GM23338 (cell line): ENCODE data around the gene EMD. TPM values are rescaled to one million over a fixed set of nuclear protein-coding genes. Genes with fewer than 3 reads are reported as not detected.
A peak's percentile ranks its signal among the peaks of the same experiment; 100 is the strongest.

Source experiments
- ATAC-seq: fragments of 200-7000 bp; cut with Tn5 transposase; 3 replicates; pipeline ENCODE4 v1.9.1; 2020
- DNase-seq: peaks from one replicate; pipeline ENCODE4 v3.0.0-alpha.2; 2015; ENCODE audit warnings: low spot score
- H2AFZ ChIP-seq: fragments of 200-600 bp; sonication (generic); 2 replicates; pipeline ENCODE4 v1.8.0; 2016; ENCODE audit warnings: antibody characterized with exemption, mild to moderate bottlenecking, moderate library complexity
- H3F3A ChIP-seq: fragments of 200-600 bp; sonication (generic); replicated peaks from 2 replicates; pipeline ENCODE4 v1.8.0; 2017; ENCODE audit warnings: antibody characterized with exemption, mixed run types, low read depth
- H3K27ac ChIP-seq: fragments of 200-600 bp; sonication (generic); 2 replicates; pipeline ENCODE4 v1.6.1; 2016; ENCODE audit warnings: low read depth
- H3K27me3 ChIP-seq: fragments of 200-600 bp; sonication (generic); 2 replicates; pipeline ENCODE4 v1.8.0; 2016; ENCODE audit warnings: mild to moderate bottlenecking, mixed run types, moderate library complexity; ENCODE audit not compliant: insufficient read depth
- H3K36me3 ChIP-seq: fragments of 200-600 bp; sonication (generic); 2 replicates; pipeline ENCODE4 v1.8.0; 2016; ENCODE audit warnings: mild to moderate bottlenecking; ENCODE audit not compliant: insufficient read depth
- H3K4me1 ChIP-seq: fragments of 200-600 bp; sonication (generic); 2 replicates; pipeline ENCODE4 v1.8.0; 2016; ENCODE audit warnings: mild to moderate bottlenecking, moderate library complexity; ENCODE audit not compliant: insufficient read depth
- H3K4me2 ChIP-seq: fragments of 200-600 bp; sonication (generic); 2 replicates; pipeline ENCODE4 v1.7.1; 2017; ENCODE audit warnings: mixed run types
- H3K4me3 ChIP-seq: fragments of 200-600 bp; sonication (generic); 2 replicates; pipeline ENCODE4 v1.6.1; 2016; ENCODE audit warnings: mixed run types
- H3K79me2 ChIP-seq: fragments of 200-600 bp; sonication (generic); replicated peaks from 2 replicates; pipeline ENCODE4 v1.8.0; 2017; ENCODE audit warnings: mild to moderate bottlenecking; ENCODE audit not compliant: insufficient read depth
- H3K9me2 ChIP-seq: fragments of 200-600 bp; sonication (generic); 2 replicates; pipeline ENCODE4 v1.8.0; 2017; ENCODE audit not compliant: insufficient read depth
- H4K20me1 ChIP-seq: fragments of 200-600 bp; sonication (generic); replicated peaks from 2 replicates; pipeline ENCODE4 v1.8.0; 2017; ENCODE audit warnings: mild to moderate bottlenecking; ENCODE audit not compliant: insufficient read depth
- H3K27ac Mint-ChIP-seq: 2 replicates; pipeline ENCODE4 v1.8.0; 2020; ENCODE audit warnings: inconsistent platforms, mild to moderate bottlenecking, moderate library complexity, mixed read lengths
- H3K27me3 Mint-ChIP-seq: 3 replicates; pipeline ENCODE4 v1.8.0; 2022; ENCODE audit warnings: low read depth, mild to moderate bottlenecking, moderate library complexity, mixed read lengths, inconsistent platforms; ENCODE audit not compliant: insufficient read depth, poor library complexity
- H3K36me3 Mint-ChIP-seq: 3 replicates; pipeline ENCODE4 v1.8.0; 2021; ENCODE audit warnings: low read depth, mild to moderate bottlenecking, inconsistent platforms, moderate library complexity, mixed read lengths
- H3K4me1 Mint-ChIP-seq: 3 replicates; pipeline ENCODE4 v1.8.0; 2020; ENCODE audit warnings: mild to moderate bottlenecking, inconsistent platforms, mixed read lengths
- H3K4me3 Mint-ChIP-seq: 3 replicates; pipeline ENCODE4 v1.8.0; 2021; ENCODE audit warnings: moderate library complexity, mild to moderate bottlenecking, inconsistent platforms, mixed read lengths
- H3K9me3 Mint-ChIP-seq: 3 replicates; pipeline ENCODE4 v1.8.0; 2020; ENCODE audit warnings: moderate library complexity, mild to moderate bottlenecking, inconsistent platforms, mixed read lengths
- CREB1 ChIP-seq: fragments of 250-450 bp; sonication (Bioruptor Pico); IDR thresholded peaks from 2 replicates; pipeline ENCODE4 v1.5.0; 2020; ENCODE audit warnings: low read depth, mild to moderate bottlenecking, moderate library complexity
- EZH2phosphoT487 ChIP-seq: fragments of 200-600 bp; sonication (generic); IDR thresholded peaks from one replicate; pipeline ENCODE4 v1.8.1; 2018; ENCODE audit warnings: antibody characterized with exemption; ENCODE audit not compliant: unreplicated experiment
- NANOG ChIP-seq: IDR thresholded peaks from 2 replicates; pipeline ENCODE4 v1.6.1; 2016; ENCODE audit warnings: antibody characterized with exemption, borderline replicate concordance
- POLR2AphosphoS5 ChIP-seq: IDR thresholded peaks from 2 replicates; pipeline ENCODE4 v1.6.1; 2016; ENCODE audit warnings: antibody characterized with exemption, low read depth
- ZNF462 ChIP-seq: fragments of 250-450 bp; sonication (Bioruptor Pico); IDR thresholded peaks from 2 replicates; pipeline ENCODE4 v1.5.0; 2020; ENCODE audit warnings: mild to moderate bottlenecking, moderate library complexity
- polyA plus RNA-seq: library from polyadenylated mRNA; unstranded; fragments of >200 nt; fragmentation: Nextera tagmentation; extraction: Ambion mirVana; gene quantifications from 2 replicates; pipeline ENCODE4 v1.2.1, GENCODE V29; 2016
- total RNA-seq: library from RNA; depleted of rRNA; stranded (reverse); fragments of >200 nt; shearing (Covaris generic); gene quantifications from 2 replicates; pipeline ENCODE4 v1.2.3, GENCODE V29; 2014
- TF ChIP-seq, protein P1 (sequence below): IDR thresholded peaks from one replicate; pipeline ENCODE4 v1.6.1; 2018; ENCODE audit warnings: antibody characterized with exemption; ENCODE audit not compliant: unreplicated experiment

EMD gene
- total and polyA plus RNA-seq, 2 experiments from 2014 or later = 74.2 to 78.6 TPM

GRCh38 chrX:154369449-154370299 is 9.4 kb upstream of the EMD start:
- H3K27me3 Mint-ChIP-seq = peaks cover 23% of the 10 kb centered on the region
- H3K9me3 Mint-ChIP-seq = peaks cover 5% of the 10 kb centered on the region; the same call in 2 of the 3 replicates
- no peaks in the 10 kb centered on the region for H3K27me3 ChIP-seq
- H3K4me3 Mint-ChIP-seq = peak overlapping the region; percentile 91
- H4K20me1 ChIP-seq = peaks cover 6% of the 10 kb centered on the region
- H3F3A ChIP-seq = 0 out of 2 replicates have a peak, but pooled peaks cover 7% of the 10 kb centered on the region
- peak overlapping the region; percentile 99 for H3K27ac Mint-ChIP-seq
- DNase-seq (peak; percentile 82), ATAC-seq (peak; percentile 9)
- H3K4me1 ChIP-seq = 0 out of 2 replicates have a peak, but pooled peaks cover 4% of the 10 kb centered on the region
- H3K79me2 ChIP-seq = peaks cover 49% of the 10 kb centered on the region
- no peak for TF ChIP-seq ZNF462 (CRISPR knock-in tag)
- TF ChIP-seq, protein P1, sequence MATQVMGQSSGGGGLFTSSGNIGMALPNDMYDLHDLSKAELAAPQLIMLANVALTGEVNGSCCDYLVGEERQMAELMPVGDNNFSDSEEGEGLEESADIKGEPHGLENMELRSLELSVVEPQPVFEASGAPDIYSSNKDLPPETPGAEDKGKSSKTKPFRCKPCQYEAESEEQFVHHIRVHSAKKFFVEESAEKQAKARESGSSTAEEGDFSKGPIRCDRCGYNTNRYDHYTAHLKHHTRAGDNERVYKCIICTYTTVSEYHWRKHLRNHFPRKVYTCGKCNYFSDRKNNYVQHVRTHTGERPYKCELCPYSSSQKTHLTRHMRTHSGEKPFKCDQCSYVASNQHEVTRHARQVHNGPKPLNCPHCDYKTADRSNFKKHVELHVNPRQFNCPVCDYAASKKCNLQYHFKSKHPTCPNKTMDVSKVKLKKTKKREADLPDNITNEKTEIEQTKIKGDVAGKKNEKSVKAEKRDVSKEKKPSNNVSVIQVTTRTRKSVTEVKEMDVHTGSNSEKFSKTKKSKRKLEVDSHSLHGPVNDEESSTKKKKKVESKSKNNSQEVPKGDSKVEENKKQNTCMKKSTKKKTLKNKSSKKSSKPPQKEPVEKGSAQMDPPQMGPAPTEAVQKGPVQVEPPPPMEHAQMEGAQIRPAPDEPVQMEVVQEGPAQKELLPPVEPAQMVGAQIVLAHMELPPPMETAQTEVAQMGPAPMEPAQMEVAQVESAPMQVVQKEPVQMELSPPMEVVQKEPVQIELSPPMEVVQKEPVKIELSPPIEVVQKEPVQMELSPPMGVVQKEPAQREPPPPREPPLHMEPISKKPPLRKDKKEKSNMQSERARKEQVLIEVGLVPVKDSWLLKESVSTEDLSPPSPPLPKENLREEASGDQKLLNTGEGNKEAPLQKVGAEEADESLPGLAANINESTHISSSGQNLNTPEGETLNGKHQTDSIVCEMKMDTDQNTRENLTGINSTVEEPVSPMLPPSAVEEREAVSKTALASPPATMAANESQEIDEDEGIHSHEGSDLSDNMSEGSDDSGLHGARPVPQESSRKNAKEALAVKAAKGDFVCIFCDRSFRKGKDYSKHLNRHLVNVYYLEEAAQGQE = peak; percentile 2
- no peak for TF ChIP-seq CREB1 (CRISPR knock-in tag)
- peak; percentile 46 for TF ChIP-seq POLR2AphosphoS5
- no peak for TF ChIP-seq NANOG
- no peak for TF ChIP-seq EZH2phosphoT487
- peak overlapping the region; percentile 95 for H3K27ac ChIP-seq
- peaks cover 6% of the 10 kb centered on the region; the same call in 1 of the 3 replicates for H3K4me1 Mint-ChIP-seq
- H2AFZ ChIP-seq = no peak overlapping the region
- H3K4me2 ChIP-seq = peak overlapping the region; percentile 88
- H3K36me3 Mint-ChIP-seq = peaks cover 48% of the 10 kb centered on the region
- no peaks in the 10 kb centered on the region for H3K9me2 ChIP-seq
- H3K4me3 ChIP-seq = peak overlapping the region; percentile 84
- H3K36me3 ChIP-seq = no peaks in the 10 kb centered on the region
